Hindlimb muscle (tissue), 1 donor: ENCODE data around the gene SLC43A2. TPM values are rescaled to one million over a fixed set of nuclear protein-coding genes. Genes with fewer than 3 reads are reported as not detected.
"Not testable (repeated sequence)": the region's sequence is repeated elsewhere in the genome, so short reads cannot be mapped to it uniquely, and the experiment has no call there.

Source experiments
- DNase-seq: peaks from one replicate; pipeline ENCODE4 v3.0.0-alpha.2; 2013
- polyA plus RNA-seq: library from polyadenylated mRNA; unstranded; fragments of 120-200 nt; gene quantifications from one replicate; pipeline ENCODE4 v1.2.1, GENCODE V29; 2013; ENCODE audit not compliant: insufficient read length

The SLC43A2 gene
- polyA plus RNA-seq = 7.8 TPM

DNA sequence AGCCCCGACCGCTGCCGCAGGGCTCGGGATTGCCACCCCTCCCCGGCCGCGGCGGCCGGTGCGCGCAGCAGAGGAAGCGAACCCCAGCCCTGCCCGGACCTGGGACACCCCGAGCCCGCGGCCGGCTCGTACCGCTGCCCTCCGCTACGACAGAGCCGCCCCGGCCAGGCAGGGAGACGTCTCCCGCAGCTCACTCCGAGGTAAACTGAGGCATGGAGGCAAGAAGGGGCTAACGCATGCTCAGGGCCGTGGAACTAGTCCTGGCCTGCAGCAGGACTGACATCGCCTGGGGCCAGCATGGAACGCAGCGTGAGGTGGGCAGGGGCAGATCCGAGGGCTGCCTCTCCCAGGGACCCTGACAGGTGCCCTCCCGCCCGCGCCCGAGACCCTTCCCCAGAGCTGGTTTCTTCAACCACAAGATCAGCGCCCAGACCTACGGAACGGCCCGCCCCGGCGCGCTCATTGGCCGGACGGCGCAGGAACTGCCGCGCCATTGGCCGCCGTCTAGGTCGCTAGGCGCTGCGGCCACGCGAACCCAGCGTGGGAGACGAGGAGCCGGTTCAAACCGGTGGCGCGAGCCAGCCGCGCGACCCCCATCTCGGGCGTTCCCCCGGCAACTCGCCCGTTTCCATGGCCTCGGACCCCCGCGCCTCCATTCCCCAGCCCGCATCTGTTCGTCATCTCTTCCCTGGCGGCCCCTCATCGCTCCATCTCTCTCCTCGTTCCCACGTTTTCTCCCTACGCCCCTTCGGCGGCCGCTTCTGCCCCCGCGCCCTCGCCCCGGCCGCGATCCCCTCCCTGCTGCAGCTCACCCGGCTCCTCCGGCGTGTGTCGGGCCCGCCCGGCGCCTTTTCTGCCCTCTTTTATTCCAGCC, at the start of gene SLC43A2:
Gene SLC43A2, minus strand, starts transcription at position 853 of the 874 bp plus-strand sequence. CDS start 960 bp downstream, outside the sequence.
- peak; percentile 88 for DNase-seq

DNA sequence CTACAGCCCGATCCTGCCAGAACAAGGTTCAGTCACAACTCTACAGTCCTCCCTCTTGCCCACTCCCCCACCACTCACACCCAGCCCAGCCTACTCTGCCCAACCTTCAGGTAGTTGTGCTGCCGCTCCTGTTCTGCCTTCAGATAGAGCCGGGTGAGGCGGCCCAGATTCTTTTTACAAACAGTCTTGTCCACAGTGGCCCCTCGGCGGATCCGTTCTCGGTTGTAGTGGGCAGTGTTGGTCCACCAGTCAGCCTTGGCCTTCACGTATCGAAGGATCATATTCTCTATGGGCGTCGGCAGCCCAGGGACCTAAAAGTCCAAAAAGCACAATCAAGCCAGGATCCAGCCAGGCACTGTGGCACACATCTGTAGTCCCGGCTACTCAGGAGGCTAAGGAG, 47.8 kb upstream of the SLC43A2 start:
- no peak for DNase-seq

GRCh38 chr17:1673041-1673785, 44.6 kb upstream of the SLC43A2 start:
- DNase-seq = no peak

GRCh38 chr17:1663934-1664333, 35.3 kb upstream of the SLC43A2 start:
- not testable (repeated sequence) for DNase-seq

- DNase-seq = no peak
Measured at GRCh38 chr17:1661045-1661444, 32.4 kb upstream of the SLC43A2 start.

GRCh38 chr17:1658100-1658499, 29.5 kb upstream of the SLC43A2 start:
- DNase-seq = no peak

GRCh38 chr17:1653735-1654134, 25.1 kb upstream of the SLC43A2 start:
- DNase-seq = no peak

DNA sequence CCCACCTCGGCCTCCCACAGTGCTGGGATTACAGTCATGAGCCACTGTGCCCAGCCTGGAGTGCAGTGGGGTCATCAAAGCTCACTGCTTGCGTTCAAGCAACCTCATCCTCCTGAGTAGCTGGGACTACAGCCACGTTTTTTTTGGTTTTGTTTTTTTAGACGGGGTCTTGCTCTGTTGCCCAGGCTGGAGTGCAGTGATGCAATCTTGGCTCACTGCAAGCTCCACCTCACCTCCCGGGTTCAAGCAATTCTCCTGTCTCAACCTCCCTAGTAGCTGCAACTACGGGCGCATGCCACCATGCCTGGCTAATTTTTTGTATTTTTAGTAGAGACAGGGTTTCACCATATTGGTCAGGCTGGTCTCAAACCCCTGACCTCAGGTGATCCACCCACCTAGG, 24.2 kb upstream of the SLC43A2 start:
- DNase-seq = not testable (repeated sequence)

DNA sequence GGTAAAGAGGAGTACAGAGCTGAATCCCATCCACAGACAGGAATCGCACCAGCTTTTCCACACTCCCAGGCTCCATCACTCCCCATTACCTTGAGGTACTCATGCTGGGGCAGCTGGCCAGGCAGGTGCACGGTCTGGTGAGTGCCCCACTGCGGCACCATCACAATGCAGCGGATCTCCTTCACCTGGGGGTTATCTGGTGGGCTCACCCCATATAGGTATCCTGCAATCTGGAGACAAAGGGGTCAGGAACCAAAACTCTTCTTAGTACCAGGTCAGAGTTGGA, 22.9 kb upstream of the SLC43A2 start:
- DNase-seq = no peak

DNA sequence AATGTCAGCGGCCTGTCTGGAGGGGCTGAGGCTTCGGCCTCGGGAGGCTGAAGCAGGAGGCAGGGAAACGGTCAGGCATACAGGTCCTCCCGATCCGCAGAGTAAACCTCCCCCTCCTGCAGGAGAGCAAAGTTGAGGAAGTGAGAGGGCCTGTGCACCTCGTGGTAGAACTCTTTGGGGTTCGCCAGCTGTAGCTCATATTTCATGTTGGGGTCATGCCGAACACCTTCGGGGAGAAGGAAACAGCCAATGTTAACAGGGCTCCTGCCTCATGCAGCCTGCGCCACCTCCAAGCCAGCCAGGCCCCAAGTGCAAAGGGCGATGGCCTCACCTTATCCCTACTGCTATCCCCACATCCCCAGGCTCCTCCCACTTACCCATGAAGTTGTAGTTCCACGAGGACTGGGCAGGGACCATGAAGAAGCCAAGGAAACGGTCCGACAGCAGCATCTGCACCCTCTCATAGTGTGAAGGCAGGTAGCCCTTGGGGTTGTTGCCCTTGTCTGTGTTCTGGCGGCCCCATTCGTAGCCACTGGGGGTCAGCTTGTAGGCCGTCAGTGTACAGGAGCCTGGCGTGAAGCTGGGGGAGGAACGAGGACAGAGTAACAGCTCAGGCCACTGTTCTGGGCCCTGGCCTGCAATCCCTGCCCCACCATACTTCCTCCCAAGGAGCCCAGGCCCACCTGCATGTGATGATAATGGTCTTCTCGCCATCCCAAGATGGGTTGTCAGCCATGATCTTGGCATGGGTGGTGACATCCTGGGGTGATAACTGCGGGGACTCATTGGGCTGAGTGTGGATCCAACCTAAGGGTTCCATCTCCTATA, 22.3 kb upstream of the SLC43A2 start:
- DNase-seq = no peak

GRCh38 chr17:1649844-1650501, 21.3 kb upstream of the SLC43A2 start, which contains the start of gene RILP:
RILP (minus strand) TSS chr17:1649866; CDS start chr17:1649804, 62 bp downstream.
- DNase-seq = no peak

- DNase-seq = peak; percentile 98
Measured at GRCh38 chr17:1648963-1649843, 20.6 kb upstream of the SLC43A2 start.

GRCh38 chr17:1648173-1648962, 19.7 kb upstream of the SLC43A2 start:
- no peak for DNase-seq

DNA sequence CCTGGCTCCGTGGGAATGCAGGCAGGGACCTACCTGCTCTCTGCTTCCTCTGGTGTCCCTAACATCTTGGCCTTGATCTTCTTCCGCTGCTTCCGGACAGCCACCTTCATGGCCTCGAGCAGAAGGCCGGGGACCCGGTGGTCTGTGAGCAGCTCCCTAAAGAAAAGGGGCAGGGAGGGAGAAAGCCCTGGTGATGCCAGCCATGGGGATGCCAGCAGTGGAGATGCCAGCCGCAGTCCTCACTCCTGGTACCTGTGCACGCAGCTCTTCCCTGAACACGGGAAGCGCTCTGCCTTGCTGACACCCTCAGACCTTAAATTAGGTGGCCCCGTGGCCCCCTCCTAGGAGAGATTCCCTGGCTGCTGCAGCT, 19.2 kb upstream of the SLC43A2 start:
- no peak for DNase-seq

DNA sequence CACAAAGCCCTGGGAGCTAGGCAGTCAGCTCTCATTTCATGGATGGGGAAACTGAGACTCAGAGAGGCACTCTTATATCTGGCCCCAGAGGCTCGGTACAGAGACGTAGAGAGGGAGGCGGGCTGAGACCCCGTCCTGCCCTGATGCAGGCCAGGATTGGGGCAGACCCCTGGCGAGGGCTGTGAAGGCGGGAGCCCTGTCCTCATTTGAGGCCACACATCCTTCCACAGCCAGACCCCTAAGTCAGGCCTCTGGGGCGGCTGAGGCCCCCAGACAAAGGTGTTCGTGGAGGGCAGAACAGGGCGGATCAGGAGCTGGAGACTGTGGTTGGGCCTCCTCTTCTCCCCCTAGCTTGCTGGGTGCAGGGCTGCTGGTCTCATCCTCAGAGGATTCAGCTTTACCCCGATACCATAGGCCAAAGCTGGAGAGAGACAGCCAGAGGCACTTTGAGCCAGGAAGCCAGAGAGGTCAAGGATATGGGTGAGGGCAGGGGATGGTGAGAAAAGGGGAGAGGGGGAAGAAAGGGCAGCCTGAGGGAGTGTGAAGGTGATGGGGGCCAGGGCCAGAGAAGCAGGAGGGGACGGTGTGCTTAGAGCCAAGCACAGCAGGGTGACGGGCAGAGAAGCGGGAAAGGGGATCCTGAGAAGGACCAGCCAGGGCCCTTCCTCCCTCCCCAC, 17.7 kb upstream of the SLC43A2 start:
- no peak for DNase-seq

GRCh38 chr17:1645207-1646171, 16.9 kb upstream of the SLC43A2 start, which contains the start of gene SCARF1:
SCARF1 (minus strand) TSS chr17:1645732; CDS start chr17:1645697, 35 bp downstream.
- DNase-seq = peak; percentile 59

DNA sequence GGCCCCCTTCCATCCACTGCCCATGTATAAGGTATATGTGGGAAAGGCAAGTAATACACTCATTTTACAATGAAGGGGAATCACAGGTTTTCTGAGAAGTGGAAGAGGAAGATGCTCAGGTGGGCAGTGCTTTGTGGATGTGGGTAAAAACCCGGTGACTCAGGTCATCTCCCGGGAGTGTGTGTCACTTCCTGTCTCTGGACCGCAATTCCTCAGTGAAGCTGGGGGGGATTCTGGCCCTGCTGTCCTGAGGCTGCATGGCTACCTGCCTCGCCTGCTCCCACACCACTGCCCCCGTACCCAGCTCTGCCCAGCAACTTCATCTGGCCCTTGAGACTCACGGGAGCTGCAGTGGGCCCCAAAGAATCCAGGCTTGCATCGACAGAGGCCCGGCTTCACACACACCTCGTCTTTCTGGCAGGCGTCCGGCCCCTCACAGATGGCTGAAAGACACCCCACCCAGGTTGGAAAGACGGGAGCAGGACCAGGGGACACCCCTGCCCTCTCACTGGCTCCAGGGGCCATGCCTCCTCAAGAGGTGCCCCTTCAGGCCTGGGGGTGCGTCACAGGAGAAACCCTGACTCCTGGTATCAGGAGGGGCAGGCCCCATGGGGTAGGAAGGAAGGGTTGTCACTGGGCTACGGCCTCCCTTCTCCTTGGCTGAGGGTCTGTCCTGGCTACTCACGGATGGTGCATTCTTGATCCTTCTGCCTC, 16.0 kb upstream of the SLC43A2 start:
- DNase-seq = no peak

- no peak for DNase-seq
Measured at GRCh38 chr17:1643999-1644492, 15.4 kb upstream of the SLC43A2 start.
